GM19193 (cell line): ENCODE measurements around the gene PAXX.
A peak's percentile ranks its signal among the peaks of the same experiment; 100 is the strongest.

Source experiments
- POLR2A ChIP-seq: IDR thresholded peaks from 4 replicates; pipeline ENCODE4 v1.6.1; 2011; ENCODE audit not compliant: insufficient read depth, insufficient read length; ENCODE audit errors: extremely low read depth

The PAXX gene

DNA sequence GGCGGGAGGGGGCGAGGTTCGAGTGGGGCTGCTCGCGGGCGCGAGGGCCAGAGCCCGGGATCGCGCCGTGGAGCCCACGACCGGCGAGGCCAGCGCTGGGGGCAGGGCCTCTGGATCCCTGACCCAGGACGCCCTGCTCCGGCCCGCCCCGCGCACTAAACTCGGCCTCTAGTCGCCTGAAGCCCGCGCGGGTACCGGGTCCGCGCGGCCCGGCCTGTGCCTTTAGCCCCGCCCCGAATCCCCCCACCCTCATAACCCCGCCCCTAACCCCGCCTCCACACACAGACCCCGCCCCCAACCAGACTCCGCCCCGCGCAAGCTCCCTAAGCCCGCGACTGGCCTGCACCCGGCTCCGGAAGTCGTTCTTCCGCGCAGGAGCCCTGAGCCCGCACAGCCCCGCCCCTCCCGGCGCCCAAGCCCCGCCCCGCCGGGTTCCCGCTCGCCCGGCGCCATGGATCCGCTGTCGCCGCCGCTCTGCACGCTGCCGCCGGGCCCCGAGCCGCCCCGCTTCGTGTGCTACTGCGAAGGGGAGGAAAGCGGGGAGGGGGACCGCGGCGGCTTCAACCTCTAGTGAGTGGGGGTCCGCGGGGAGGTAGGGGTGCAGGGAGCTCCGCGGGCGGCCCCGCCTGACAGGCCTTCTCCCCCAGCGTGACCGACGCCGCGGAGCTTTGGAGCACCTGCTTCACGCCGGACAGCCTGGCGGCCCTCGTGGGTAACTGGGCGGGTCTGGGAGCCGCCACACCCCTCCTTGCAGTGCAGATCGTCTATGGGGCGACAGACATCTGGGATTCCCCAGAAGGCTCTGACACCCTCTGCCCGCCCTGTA, at the start of gene PAXX:
PAXX (plus strand) TSS at position 430 of the 826 bp plus-strand sequence; CDS start at position 452, 22 bp downstream.
- TF ChIP-seq POLR2A = peak; percentile 64

- no peak for TF ChIP-seq POLR2A
Observed at GRCh38 chr9:136942881-136943230, 49.4 kb upstream of the PAXX start.

GRCh38 chr9:136943291-136944211, 48.7 kb upstream of the PAXX start:
- no peak for TF ChIP-seq POLR2A

- no peak for TF ChIP-seq POLR2A
Observed at GRCh38 chr9:136944212-136944518, 48.1 kb upstream of the PAXX start.

GRCh38 chr9:136944519-136945332, 47.5 kb upstream of the PAXX start, which contains the start of the genes C8G and FBXW5:
Gene C8G, plus strand, starts transcription at chr9:136945243. Its CDS starts 78 bp downstream, at chr9:136945321.
Gene FBXW5, minus strand, starts transcription at chr9:136944738. Its CDS starts 655 bp downstream, at chr9:136944083.
- TF ChIP-seq POLR2A = peak; percentile 71

GRCh38 chr9:136945333-136946227, 46.6 kb upstream of the PAXX start:
- no peak for TF ChIP-seq POLR2A

DNA sequence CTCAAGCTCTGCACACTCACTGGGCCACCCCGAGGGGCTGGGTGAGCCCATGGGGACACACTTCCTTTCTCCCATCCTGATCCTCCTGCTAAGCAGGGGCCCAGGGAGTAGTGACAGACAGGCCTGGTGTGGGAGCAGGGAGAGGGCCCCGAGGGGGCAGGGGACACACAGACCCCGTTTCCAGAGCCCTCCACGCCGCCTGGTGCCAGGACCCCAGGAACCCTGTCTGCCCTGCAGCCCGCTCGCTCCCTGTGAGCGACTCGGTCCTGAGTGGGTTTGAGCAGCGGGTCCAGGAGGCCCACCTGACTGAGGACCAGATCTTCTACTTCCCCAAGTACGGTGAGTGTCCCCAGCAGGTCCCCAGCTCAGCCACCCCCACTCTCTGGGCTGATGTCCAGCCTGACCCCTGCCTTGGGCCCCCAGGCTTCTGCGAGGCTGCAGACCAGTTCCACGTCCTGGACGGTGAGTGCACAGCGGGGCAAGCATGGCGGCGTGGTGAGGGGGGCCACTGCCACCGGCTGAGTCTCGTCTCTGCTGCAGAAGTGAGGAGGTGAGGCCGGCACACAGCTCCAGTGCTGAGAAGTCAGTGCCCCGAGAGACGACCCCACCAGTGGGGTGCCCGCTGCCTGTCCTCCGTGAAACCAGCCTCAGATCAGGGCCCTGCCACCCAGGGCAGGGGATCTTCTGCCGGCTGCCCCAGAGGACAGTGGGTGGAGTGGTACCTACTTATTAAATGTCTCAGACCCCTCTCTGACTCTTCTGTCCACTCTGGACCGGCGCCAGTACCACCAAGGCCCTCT, 45.8 kb upstream of the PAXX start:
- no peak for TF ChIP-seq POLR2A

DNA sequence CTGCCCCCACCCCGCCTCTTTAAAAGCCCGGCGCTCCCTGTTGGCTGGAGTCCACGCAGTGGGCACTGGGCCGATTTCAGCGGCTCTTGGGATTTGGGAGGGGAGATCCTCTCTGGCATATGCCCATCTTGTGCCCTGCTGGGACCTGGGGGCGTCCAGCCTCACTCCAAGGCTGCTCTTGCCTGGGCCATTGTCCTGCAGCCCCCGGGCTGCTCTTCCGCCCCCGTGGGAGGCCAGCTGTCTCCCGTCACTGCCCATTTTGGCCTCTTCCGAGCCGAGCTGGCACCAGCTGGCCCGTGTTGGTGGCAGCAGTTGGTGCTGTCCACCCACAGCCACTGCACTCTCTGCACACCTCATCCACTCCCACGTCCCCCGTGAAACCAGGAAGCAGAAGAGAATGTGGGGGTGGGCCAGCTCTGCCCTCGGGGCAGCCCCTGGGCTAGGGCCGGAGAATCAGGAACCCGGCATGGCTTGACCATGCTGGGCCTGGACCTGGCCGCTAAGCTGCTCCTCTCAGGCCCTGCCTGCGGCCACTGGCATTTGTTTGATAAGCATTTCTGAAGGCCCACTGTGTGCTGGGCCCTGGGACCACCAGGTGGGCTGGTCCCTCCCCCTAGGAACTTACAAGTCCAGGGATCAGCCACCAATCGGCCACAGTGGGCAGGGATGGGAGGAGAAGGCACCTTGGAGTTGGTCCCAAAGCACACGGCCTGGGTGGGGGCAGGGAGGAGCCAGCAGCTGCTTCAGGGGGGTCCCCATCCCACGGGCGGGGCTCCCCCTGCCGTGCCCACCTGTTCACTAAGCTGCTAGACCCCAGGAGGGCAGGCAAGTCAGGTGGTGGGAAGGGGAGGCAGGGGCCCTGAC, 45.0 kb upstream of the PAXX start:
- no peak for TF ChIP-seq POLR2A

GRCh38 chr9:136947955-136948510, 44.2 kb upstream of the PAXX start:
- no peak for TF ChIP-seq POLR2A

- no peak for TF ChIP-seq POLR2A
Observed at GRCh38 chr9:136949239-136949816, 42.9 kb upstream of the PAXX start.

- TF ChIP-seq POLR2A = peak; percentile 82
Observed at GRCh38 chr9:136949817-136950655, 42.2 kb upstream of the PAXX start.
